GM19452 (cell line): ENCODE data around the gene VWA1.
"Not testable (repeated sequence)": the region's sequence is repeated elsewhere in the genome, so short reads cannot be mapped to it uniquely, and the experiment has no call there.

Experiments
- ATAC-seq: cut with Tn5 transposase; IDR thresholded peaks from one replicate; pipeline ENCODE4 v1.9.1; 2021; ENCODE audit not compliant: unreplicated experiment

The VWA1 gene

GRCh38 chr1:1402901-1403392, 32.5 kb upstream of the VWA1 start:
- not testable (repeated sequence) for ATAC-seq

GRCh38 chr1:1403653-1404052, 31.8 kb upstream of the VWA1 start:
- no peak for ATAC-seq

- ATAC-seq, result no peak
These were observed 29.2 kb upstream of the VWA1 start for GRCh38 chr1:1406101-1406820.

- ATAC-seq, result peak; percentile 89
These were observed 28.5 kb upstream of the VWA1 start, which contains the start of gene MRPL20 for GRCh38 chr1:1406821-1407635. Gene MRPL20, minus strand, starts transcription at chr1:1407293. Its CDS starts 76 bp downstream, at chr1:1407217.

- ATAC-seq, result peak; percentile 29
These were observed 27.7 kb upstream of the VWA1 start for GRCh38 chr1:1407636-1408318.

- ATAC-seq, result not testable (repeated sequence)
These were observed 25.3 kb upstream of the VWA1 start for GRCh38 chr1:1410238-1410637.

GRCh38 chr1:1411626-1412025, 23.9 kb upstream of the VWA1 start:
- ATAC-seq, result no peak

- not testable (repeated sequence) for ATAC-seq
These were observed 23.1 kb upstream of the VWA1 start for GRCh38 chr1:1412311-1412902.

GRCh38 chr1:1415751-1416150, 19.7 kb upstream of the VWA1 start:
- no peak for ATAC-seq

- ATAC-seq, result not testable (repeated sequence)
These were observed 18.1 kb upstream of the VWA1 start for GRCh38 chr1:1417396-1417795.

GRCh38 chr1:1417825-1418463, 17.5 kb upstream of the VWA1 start:
- ATAC-seq, result not testable (repeated sequence)

- ATAC-seq, result no peak
These were observed 16.8 kb upstream of the VWA1 start for GRCh38 chr1:1418464-1419362.

GRCh38 chr1:1419363-1419812, 16.1 kb upstream of the VWA1 start:
- no peak for ATAC-seq

GRCh38 chr1:1419813-1420653, 15.5 kb upstream of the VWA1 start:
- ATAC-seq, result no peak

- ATAC-seq, result no peak
These were observed 14.8 kb upstream of the VWA1 start for GRCh38 chr1:1420654-1421141.

GRCh38 chr1:1421147-1421906, 14.2 kb upstream of the VWA1 start, which contains the start of gene ANKRD65:
Gene ANKRD65, minus strand, starts transcription at chr1:1421276. Its CDS starts 271 bp downstream, at chr1:1421005.
- ATAC-seq, result no peak

GRCh38 chr1:1421907-1422464, 13.5 kb upstream of the VWA1 start:
- no peak for ATAC-seq
